ENCODE results near the gene ALDH1A3.

ALDH1A3 gene

DNA sequence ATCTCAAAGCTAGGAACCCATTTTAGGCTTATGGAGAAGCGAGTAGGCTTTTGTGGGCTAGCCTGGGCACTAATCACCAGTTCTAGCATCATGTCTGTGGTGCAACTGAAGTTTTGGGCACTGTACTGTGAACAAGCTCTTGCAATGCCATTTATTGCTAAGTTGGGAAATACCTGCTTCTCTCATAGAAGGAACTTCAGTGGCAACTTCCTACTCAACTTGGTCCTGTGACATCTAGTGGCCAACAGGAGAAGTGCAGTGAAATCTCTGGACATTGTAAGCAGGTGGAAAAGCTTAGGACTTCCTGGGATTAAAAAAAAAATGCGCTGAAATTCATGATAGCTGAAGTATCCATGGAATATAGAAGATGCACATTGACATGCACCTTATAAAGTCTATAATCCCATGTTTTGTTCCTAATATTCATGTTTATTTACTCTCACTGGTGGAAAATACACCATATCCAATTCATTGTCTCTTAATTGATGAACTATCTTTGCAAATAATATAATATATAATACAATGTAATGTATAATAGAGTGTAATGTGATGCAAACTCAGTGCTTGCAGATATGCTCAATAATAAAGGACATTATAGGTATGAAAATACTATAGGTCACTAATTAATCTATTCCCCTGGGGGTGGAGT, 6.5 kb upstream of the ALDH1A3 start:
- Histone ChIP-seq H4K91ac (ENCODE audit: low read depth, low read length) (no peak overlapping the region), H2BK12ac (ENCODE audit: low read length) (no peak overlapping the region), H3K9ac (ENCODE audit: low read length) (no peak overlapping the region), H3K27me3 (ENCODE audit: insufficient read depth, low read length) (peaks cover 5% of the 10 kb centered on the region), H2AK5ac (ENCODE audit: low read length) (no peak overlapping the region), H3K18ac (ENCODE audit: low read length) (no peak overlapping the region), H3K27ac (ENCODE audit: low read depth, low read length) (no peak overlapping the region), H3K4ac (ENCODE audit: low read depth, low read length) (no peak overlapping the region), H4K8ac (ENCODE audit: low read depth, low read length) (no peak overlapping the region), H2BK5ac (ENCODE audit: low read depth, low read length, poor library complexity) (no peak overlapping the region), H3K4me1 (ENCODE audit: control insufficient read depth in 1 of 2, insufficient read depth in 2 of 2, low read length in 2 of 2) (no peaks in the 10 kb centered on the region), H3K23ac (ENCODE audit: low read length) (no peak overlapping the region), H4K12ac (ENCODE audit: low read depth, low read length) (no peak overlapping the region), H3K79me2 (ENCODE audit: control insufficient read depth, insufficient read depth, low read length, poor library complexity) (no peaks in the 10 kb centered on the region), H3K14ac (ENCODE audit: low read length) (no peak overlapping the region), H2BK120ac (ENCODE audit: insufficient read depth, low read length, poor library complexity) (no peak overlapping the region), H2AFZ (ENCODE audit: insufficient read depth, low read length, poor library complexity) (no peak overlapping the region), H3K4me2 (ENCODE audit: low read length) (no peak overlapping the region), H3K9me3 (ENCODE audit: insufficient read depth, low read depth, low read length) (no peaks in the 10 kb centered on the region), H3K4me3 (ENCODE audit: low read depth, low read length) (no peak overlapping the region), H3K79me1 (ENCODE audit: low read length) (no peaks in the 10 kb centered on the region), H3K36me3 (ENCODE audit: control insufficient read depth in 1 of 2, insufficient read depth in 2 of 2, low read length in 2 of 2) (no peaks in the 10 kb centered on the region)
- WGBS (ENCODE audit: extremely low coverage, insufficient coverage, insufficient read length) = no CpG with 5 or more reads among the region's 2 CpGs
- DNase-seq = peak; percentile 73 to 97

DNA sequence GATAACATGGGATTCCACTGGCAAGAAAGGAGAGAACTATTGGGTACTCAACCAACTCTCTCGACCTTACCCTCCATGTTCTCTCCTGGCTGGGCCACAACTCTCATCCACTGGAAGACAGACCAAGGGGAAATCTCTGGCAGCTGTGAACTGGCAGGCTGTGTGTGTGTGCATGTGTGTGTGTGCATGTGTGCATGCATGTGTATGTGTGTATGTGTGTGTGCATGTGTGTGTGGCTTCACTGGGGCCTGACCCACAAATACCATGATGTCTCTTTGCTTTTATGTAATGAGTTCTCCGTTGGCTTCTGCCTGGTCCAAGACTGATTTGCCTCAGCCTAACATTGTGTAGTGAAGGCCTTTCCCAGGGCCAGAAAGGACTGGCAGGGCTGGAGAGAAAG, 4.1 kb upstream of the ALDH1A3 start:
- no peak overlapping the region for H3K23ac ChIP-seq (ENCODE audit: low read length)
- H3K79me1 ChIP-seq (ENCODE audit: low read length) = no peaks in the 10 kb centered on the region
- no peak overlapping the region for H2BK120ac ChIP-seq (ENCODE audit: insufficient read depth, low read length, poor library complexity)
- no peak overlapping the region for H3K18ac ChIP-seq (ENCODE audit: low read length)
- no peak overlapping the region for H3K4me2 ChIP-seq (ENCODE audit: low read length)
- no peak overlapping the region for H2AK5ac ChIP-seq (ENCODE audit: low read length)
- no peak for DNase-seq
- H3K14ac ChIP-seq (ENCODE audit: low read length) = no peak overlapping the region
- H4K8ac ChIP-seq (ENCODE audit: low read depth, low read length) = no peak overlapping the region
- no peak overlapping the region for H3K4ac ChIP-seq (ENCODE audit: low read depth, low read length)
- H2BK5ac ChIP-seq (ENCODE audit: low read depth, low read length, poor library complexity) = no peak overlapping the region
- no peak overlapping the region for H3K27ac ChIP-seq (ENCODE audit: low read depth, low read length)
- no peak overlapping the region for H2AFZ ChIP-seq (ENCODE audit: insufficient read depth, low read length, poor library complexity)
- H3K4me3 ChIP-seq (ENCODE audit: low read depth, low read length) = no peak overlapping the region
- H3K9me3 ChIP-seq (ENCODE audit: insufficient read depth, low read depth, low read length) = no peaks in the 10 kb centered on the region
- no peak overlapping the region for H2BK12ac ChIP-seq (ENCODE audit: low read length)
- no peaks in the 10 kb centered on the region for H3K36me3 ChIP-seq (ENCODE audit: control insufficient read depth in 1 of 2, insufficient read depth in 2 of 2, low read length in 2 of 2)
- no peak overlapping the region for H3K9ac ChIP-seq (ENCODE audit: low read length)
- peaks cover 0 to 9% of the 10 kb centered on the region in 2 experiments for H3K4me1 ChIP-seq (ENCODE audit: control insufficient read depth in 1 of 2, insufficient read depth in 2 of 2, low read length in 2 of 2)
- WGBS (ENCODE audit: extremely low coverage, insufficient coverage, insufficient read length) = no CpG with 5 or more reads among the region's 2 CpGs
- H4K12ac ChIP-seq (ENCODE audit: low read depth, low read length) = no peak overlapping the region
- H3K27me3 ChIP-seq (ENCODE audit: insufficient read depth, low read length) = peaks cover 23% of the 10 kb centered on the region
- H4K91ac ChIP-seq (ENCODE audit: low read depth, low read length) = no peak overlapping the region
- no peaks in the 10 kb centered on the region for H3K79me2 ChIP-seq (ENCODE audit: control insufficient read depth, insufficient read depth, low read length, poor library complexity)

DNA sequence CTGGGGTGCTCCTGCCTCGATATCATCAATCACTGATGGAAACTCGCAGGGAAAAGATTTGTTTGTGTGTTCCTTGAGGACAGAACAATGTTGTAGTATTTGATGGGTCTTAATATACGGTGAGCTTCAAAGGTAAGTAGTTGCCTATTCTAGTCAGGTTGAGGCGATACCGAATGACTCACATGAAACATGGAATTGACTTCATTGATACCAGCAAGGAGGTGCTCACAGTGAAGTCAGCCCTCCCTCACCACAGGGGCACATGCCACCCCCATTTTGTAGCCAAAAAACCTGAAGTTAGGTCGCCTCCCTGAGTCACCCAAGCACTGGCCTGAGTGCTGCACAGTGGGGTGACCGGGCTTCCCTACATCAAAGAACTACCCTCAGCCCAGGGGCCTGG, 3.7 kb upstream of the ALDH1A3 start:
- H2AK5ac ChIP-seq (ENCODE audit: low read length) = no peak overlapping the region
- H3K36me3 ChIP-seq (ENCODE audit: control insufficient read depth in 1 of 2, insufficient read depth in 2 of 2, low read length in 2 of 2) = no peaks in the 10 kb centered on the region
- peaks cover 0 to 9% of the 10 kb centered on the region in 2 experiments for H3K4me1 ChIP-seq (ENCODE audit: control insufficient read depth in 1 of 2, insufficient read depth in 2 of 2, low read length in 2 of 2)
- H3K4me2 ChIP-seq (ENCODE audit: low read length) = no peak overlapping the region
- no peaks in the 10 kb centered on the region for H3K79me2 ChIP-seq (ENCODE audit: control insufficient read depth, insufficient read depth, low read length, poor library complexity)
- DNase-seq = no peak
- H4K91ac ChIP-seq (ENCODE audit: low read depth, low read length) = no peak overlapping the region
- H2BK5ac ChIP-seq (ENCODE audit: low read depth, low read length, poor library complexity) = no peak overlapping the region
- no peak overlapping the region for H3K4ac ChIP-seq (ENCODE audit: low read depth, low read length)
- H3K14ac ChIP-seq (ENCODE audit: low read length) = no peak overlapping the region
- H2AFZ ChIP-seq (ENCODE audit: insufficient read depth, low read length, poor library complexity) = no peak overlapping the region
- no peaks in the 10 kb centered on the region for H3K9me3 ChIP-seq (ENCODE audit: insufficient read depth, low read depth, low read length)
- peaks cover 28% of the 10 kb centered on the region for H3K27me3 ChIP-seq (ENCODE audit: insufficient read depth, low read length)
- H3K9ac ChIP-seq (ENCODE audit: low read length) = no peak overlapping the region
- H3K23ac ChIP-seq (ENCODE audit: low read length) = no peak overlapping the region
- no peak overlapping the region for H3K4me3 ChIP-seq (ENCODE audit: low read depth, low read length)
- H4K12ac ChIP-seq (ENCODE audit: low read depth, low read length) = no peak overlapping the region
- H3K18ac ChIP-seq (ENCODE audit: low read length) = no peak overlapping the region
- no CpG with 5 or more reads among the region's 7 CpGs for WGBS (ENCODE audit: extremely low coverage, insufficient coverage, insufficient read length)
- H2BK12ac ChIP-seq (ENCODE audit: low read length) = no peak overlapping the region
- H3K27ac ChIP-seq (ENCODE audit: low read depth, low read length) = no peak overlapping the region
- no peak overlapping the region for H2BK120ac ChIP-seq (ENCODE audit: insufficient read depth, low read length, poor library complexity)
- no peak overlapping the region for H4K8ac ChIP-seq (ENCODE audit: low read depth, low read length)
- H3K79me1 ChIP-seq (ENCODE audit: low read length) = no peaks in the 10 kb centered on the region

DNA sequence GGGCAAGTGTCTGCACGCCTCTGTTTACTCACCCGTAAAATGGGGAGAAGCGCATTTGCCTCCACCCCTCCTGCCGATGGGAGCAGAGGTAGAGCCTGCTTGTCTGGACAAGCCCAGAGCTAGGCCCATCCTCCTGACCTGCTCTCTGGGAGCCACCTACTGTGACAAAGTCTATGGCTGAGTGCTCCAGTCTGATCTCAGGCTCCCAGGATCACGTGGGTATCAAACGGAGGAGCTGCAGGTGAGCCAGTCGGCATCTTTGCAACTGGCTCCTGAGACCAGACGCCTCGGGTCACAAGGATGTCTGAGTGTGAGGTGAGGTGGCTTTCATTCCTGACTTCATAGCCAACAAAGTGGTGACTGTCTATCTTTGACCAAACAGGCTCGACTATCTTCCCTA, 2.1 kb upstream of the ALDH1A3 start:
- no peak overlapping the region for H3K4me2 ChIP-seq (ENCODE audit: low read length)
- H2BK120ac ChIP-seq (ENCODE audit: insufficient read depth, low read length, poor library complexity) = no peak overlapping the region
- no peak overlapping the region for H3K4ac ChIP-seq (ENCODE audit: low read depth, low read length)
- no peak overlapping the region for H2BK12ac ChIP-seq (ENCODE audit: low read length)
- no peak overlapping the region for H3K27ac ChIP-seq (ENCODE audit: low read depth, low read length)
- no CpG with 5 or more reads among the region's 10 CpGs for WGBS (ENCODE audit: extremely low coverage, insufficient coverage, insufficient read length)
- no peak overlapping the region for H4K91ac ChIP-seq (ENCODE audit: low read depth, low read length)
- H3K79me2 ChIP-seq (ENCODE audit: control insufficient read depth, insufficient read depth, low read length, poor library complexity) = no peaks in the 10 kb centered on the region
- H3K14ac ChIP-seq (ENCODE audit: low read length) = no peak overlapping the region
- H3K18ac ChIP-seq (ENCODE audit: low read length) = no peak overlapping the region
- H3K27me3 ChIP-seq (ENCODE audit: insufficient read depth, low read length) = peaks cover 37% of the 10 kb centered on the region
- peaks cover 2% of the 10 kb centered on the region for H3K9me3 ChIP-seq (ENCODE audit: insufficient read depth, low read depth, low read length)
- no peak overlapping the region for H3K23ac ChIP-seq (ENCODE audit: low read length)
- no peak overlapping the region for H2AFZ ChIP-seq (ENCODE audit: insufficient read depth, low read length, poor library complexity)
- DNase-seq = peak; percentile 71 to 74
- H3K4me1 ChIP-seq (ENCODE audit: control insufficient read depth in 1 of 2, insufficient read depth in 2 of 2, low read length in 2 of 2) = peaks cover 0 to 9% of the 10 kb centered on the region in 2 experiments
- H2AK5ac ChIP-seq (ENCODE audit: low read length) = no peak overlapping the region
- no peak overlapping the region for H3K4me3 ChIP-seq (ENCODE audit: low read depth, low read length)
- no peak overlapping the region for H3K9ac ChIP-seq (ENCODE audit: low read length)
- no peak overlapping the region for H4K12ac ChIP-seq (ENCODE audit: low read depth, low read length)
- H4K8ac ChIP-seq (ENCODE audit: low read depth, low read length) = no peak overlapping the region
- no peaks in the 10 kb centered on the region for H3K79me1 ChIP-seq (ENCODE audit: low read length)
- H2BK5ac ChIP-seq (ENCODE audit: low read depth, low read length, poor library complexity) = no peak overlapping the region
- H3K36me3 ChIP-seq (ENCODE audit: control insufficient read depth in 1 of 2, insufficient read depth in 2 of 2, low read length in 2 of 2) = no peaks in the 10 kb centered on the region
